NCI-H146 treated with DMSO at 0.1 percent for 48 hours (cell line): Measurements from ENCODE around the gene TRIM37.

Source experiments
- DNase-seq: peaks from one replicate; lab custom pipeline; 2025; ENCODE audit not compliant: unreplicated experiment; lab: John Stamatoyannopoulos, UW

Gene TRIM37

DNA sequence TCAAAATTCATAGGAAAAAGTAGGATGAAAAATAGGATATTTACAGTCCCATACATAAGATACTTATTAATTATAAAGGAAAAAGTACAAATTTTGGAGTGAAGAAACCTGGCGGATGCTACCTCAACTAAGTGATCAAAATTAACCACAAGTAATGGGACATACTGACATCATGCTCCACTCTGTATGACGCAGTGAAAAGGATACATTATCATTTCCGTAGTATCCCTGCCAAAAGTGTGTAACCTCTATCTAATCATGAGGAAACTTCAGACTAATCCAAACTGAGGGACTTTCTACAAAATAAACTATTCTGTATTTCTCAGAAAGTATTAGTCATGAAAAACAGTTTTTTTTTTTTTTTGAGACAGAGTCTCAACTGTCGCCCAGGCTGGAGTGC lies 60.5 kb downstream of the TRIM37 start:
- no peak for DNase-seq

DNA sequence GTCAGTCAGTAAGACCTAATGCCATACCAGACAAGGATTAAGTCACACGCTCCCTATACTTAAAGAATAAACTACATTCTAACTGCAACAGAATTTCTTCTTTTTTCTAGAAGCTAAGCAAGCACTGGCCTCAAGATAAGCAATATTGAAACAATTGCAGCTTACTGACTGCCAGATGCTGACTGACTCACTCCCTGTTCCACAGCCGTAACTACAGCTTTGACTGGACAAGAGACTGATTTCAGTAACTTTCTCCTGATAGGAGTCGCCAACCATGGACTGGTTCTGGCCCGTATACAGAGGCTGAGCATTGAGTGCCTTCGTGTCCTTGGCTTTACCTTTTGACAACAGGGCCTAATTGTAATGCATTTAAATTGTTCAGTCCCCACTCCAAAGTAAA lies 67.9 kb downstream of the TRIM37 start:
- no peak for DNase-seq

DNA sequence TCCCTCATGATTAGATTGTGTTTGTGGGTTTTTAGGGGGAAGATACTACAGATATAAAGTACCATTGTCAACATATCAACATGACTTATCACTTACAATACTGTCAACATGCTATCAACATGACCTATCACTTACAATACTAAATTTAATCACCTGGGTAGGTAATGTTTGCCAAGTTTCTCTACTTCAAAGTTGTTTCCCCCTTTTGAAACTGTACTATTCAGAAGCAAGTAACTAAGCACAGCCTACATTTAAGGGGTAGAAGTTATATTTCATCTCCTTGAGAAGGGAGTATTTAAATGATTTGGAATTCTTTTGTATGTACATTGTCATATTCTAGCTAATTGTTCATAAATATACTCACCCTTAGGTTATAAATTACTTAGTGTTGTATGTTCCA lies 68.7 kb downstream of the TRIM37 start:
- DNase-seq: no peak

DNA sequence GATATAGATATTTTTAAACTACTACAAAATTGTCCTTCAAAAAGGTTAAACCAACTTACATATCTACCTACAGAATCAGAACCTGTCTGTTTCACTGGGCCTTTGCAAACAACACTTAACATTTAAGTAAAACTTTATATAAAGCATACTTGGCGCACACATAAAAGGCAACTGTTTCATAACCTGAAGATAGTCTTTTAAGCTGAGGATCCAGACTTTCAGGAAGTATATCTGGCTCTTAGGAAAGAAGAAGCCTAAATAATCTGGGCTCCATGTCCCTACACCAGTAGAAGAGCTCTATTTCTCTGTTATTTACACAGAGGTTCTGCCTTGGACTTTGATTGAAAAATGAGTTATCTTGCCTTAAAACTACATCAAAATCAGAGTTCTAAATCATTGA lies 75.9 kb downstream of the TRIM37 start:
- DNase-seq: no peak

DNA sequence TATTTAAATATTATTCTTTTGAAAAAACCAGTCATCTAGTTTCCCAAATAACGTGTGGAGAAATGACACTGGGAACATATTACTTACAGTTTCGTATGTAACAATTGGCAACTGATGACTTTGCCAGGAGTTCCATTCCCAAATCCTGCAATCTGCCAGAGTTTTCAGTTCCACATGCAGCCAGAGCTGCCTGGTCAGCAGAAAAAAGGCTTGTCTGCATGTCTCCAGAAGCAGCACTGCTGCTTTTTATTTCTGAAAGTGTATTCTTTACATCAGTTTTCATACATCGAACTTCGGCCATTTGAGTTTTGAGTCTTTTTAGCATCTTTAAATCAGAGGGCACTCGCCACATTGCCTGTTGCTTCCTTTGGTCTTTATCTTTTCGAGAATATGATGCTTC lies 78.4 kb downstream of the TRIM37 start:
- no peak for DNase-seq

DNA sequence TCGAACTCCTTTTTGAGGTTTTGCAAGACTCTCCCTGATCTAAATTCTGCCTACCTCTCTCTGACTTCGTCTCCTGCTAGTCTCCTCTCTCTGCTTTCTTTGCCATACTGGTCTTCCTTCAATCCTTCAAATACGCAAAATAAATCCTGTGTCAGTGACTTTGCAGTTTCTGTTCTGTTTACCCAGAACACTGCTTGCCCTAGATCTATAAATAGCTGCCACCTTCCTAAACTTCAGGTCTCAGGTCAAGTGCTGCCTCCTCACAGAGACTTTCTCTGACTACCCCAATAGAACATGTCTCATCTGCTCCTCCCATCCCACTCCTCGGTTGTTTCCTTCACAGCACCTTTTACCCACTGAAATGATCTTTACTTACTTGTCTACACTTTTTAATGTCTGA lies 78.9 kb downstream of the TRIM37 start:
- DNase-seq: no peak

DNA sequence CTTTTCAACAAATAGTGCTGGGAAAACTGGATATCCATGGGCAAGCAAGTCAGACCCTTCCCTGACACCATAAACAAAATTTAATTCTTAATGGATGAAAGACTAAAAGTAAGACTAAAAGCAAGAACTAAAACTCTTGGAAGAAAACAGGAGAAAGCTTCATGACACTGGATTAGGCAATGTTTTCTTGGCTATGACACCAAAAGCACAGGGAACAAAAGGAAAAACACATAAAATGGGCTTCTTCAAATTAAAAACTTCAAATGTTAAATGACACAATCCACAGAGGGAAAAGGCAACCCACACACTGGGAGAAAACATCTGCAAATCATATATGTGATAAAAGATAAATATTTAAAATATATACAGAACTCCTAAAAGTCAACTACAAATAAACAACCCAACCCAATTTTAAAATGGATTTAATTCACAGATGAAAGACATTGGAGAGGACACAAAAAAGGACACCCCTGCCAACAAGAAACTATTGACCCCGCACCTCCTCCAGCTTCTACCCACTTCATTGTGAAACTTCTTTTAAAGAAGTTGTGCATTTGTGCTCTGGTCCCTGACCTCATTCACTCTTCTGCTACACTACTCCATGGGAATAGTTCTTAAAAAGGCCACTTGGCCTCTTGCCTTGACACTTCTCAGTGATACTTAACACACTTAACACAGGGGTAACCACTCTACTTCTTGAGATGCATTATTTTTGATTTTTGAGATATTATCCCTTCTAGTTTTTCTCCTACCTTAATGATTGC lies 80.3 kb downstream of the TRIM37 start:
- no peak for DNase-seq

DNA sequence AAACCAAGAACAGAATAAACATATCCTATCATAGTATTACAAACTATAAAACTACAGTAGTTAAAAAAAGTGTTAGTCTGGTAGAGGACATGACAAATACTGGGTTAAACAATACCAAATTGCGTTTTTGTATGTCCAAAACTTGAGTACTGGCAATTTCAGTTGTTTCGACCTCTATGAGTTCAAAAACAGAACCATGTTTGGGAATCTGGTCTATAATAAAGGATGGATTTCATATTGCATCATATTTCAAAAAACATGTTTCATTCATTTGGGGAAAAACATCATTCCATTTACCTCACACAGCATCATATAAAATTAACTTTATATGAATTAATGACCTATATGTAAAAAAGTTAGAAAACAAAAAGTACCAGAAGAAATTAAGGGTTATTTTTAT lies 81.8 kb downstream of the TRIM37 start:
- DNase-seq: no peak

DNA sequence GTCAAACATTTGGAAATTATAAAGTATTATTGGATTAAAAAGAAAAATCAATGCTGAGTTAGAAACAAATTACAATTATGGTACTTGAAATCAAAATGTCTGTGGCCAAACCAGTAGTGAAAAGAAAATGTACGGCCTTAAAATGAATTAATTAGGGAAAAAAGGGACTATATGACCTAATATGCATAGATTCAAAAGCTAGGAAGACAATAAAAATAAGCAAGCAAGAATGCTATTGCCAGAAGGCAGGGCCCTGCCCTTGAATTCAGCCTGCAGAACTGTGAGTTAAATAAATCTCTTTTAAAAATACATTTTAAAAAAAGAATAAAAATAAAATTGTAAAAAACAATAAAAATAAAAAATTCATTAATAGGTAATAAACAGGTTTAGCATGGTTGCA lies 88.7 kb downstream of the TRIM37 start:
- no peak for DNase-seq

DNA sequence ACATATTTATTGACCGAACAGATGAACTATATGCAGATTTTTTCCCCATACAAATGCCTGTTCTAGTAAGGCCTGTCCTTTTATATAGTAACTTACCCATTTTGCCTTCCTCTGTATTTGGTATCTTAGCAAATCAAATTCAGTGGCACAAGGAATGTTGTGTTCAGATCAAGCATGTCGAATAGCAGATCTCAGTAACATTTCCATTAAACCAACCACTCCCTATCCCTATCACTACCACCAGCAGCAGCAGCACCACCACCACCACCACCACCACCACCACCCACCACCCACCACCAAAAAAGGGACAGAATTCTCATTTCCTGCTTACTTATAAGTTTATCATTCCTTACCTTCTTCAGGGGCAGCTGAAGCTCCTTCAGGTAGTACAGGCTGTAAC lies 94.7 kb downstream of the TRIM37 start:
- no peak for DNase-seq

DNA sequence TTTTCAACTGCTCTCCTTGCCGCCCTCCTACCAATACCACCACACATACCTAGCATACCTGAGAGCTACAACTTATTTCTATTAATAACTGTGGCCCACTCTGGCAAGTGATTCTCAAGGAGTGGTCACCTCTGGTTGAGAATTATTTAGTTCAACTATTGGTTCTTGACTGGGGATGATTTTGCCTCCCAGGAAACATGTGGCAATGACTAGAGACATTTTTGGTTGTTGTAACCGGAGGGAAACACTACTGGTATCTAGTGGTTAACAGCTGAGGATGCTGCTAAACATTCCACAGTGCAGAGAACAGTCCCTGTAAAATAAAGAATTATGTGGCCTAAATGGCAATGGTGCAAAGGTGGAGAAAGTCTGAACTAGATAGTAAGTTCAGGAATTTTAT lies 96.7 kb downstream of the TRIM37 start:
- DNase-seq: no peak

DNA sequence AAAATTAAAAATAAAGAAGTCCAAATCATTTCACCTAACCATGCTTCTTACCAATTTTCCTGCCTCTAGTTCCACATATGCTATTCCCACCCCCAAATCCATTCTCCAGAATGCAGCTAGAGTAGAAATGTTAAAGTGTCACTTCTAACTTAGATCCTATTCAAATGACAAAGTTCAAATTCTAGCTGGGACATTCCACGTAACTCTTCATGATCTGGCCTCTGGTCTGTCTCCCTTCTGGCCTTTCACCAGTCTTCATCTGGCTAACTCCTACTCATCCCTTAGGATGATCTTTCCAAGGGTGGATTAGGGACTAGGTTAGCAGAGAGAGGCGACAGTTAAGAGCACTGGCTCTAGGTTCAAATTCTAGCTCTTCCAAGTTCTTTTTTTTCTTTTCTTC lies 97.9 kb downstream of the TRIM37 start:
- no peak for DNase-seq

DNA sequence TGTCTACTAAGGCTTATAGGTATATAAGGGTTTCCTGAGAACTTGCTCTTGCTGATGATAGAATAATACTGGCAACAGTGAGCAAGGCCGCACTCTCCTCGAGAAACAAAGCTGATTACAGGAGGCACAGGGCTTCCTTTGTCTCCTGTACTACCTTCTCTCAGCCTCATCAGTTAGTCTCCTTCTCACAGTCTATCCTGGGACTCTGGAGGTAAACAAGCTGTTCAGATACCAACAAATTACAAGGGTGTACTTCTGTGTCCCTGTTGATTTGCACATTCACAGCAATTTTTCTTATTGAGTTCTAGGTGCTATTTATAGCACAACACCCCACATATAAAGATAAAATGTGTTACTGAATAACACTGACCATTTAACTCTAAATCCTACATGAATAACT lies 98.7 kb downstream of the TRIM37 start:
- no peak for DNase-seq

DNA sequence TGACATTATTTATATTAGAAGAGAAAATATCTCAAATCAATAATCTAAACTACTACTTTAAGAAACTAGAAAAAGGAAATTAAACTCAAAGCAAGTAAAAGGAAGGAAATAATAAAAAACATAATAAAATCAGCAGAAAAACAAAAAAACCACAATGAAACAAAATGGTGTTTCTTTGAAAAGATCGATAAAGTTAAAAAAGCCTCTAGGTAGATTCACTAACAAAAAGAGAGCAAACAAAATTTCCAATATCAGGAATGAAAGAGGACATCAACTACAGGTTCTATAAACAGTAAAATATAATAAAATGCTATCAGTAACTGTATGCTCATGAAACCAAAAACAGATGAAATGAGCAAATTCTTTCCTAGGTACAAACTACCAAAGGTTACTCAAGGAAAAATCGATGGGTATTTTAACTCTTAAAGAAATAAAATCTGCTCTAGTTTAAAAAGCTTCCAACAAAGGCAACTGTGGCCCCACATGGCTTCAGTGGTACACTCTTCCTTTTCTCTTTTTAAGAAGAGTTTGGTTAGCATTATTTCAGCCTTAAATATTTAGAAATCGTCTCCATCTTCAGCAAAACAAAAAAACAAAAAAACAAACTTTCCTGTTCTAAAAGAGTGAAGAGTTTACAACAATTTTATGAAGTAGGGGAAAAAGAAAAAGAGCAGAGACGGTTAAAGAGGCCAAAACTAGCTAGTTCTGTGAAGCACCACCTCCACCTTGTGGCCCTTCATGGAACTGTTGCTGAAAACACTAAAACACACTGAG lies 102.2 kb downstream of the TRIM37 start:
- peak; percentile 14 for DNase-seq

DNA sequence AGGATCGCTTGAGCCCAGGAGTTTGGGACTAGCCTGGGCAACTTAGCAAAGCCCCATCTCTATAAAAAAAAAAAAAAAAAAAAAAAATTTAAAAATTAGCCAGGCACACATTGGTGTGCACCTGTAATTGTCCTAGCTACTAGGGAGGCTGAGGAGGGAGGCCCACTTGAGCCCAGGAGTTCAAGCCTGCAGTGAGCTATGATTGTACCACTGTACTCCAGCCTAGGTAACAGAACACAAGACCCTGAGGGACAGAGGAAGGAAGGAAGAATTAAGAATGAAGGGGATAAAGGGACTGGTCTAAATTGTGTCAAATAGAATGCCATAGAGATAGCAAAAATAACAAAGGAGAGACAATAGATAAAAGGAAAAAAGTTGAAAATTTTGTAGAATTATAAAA lies 102.8 kb downstream of the TRIM37 start:
- no peak for DNase-seq

DNA sequence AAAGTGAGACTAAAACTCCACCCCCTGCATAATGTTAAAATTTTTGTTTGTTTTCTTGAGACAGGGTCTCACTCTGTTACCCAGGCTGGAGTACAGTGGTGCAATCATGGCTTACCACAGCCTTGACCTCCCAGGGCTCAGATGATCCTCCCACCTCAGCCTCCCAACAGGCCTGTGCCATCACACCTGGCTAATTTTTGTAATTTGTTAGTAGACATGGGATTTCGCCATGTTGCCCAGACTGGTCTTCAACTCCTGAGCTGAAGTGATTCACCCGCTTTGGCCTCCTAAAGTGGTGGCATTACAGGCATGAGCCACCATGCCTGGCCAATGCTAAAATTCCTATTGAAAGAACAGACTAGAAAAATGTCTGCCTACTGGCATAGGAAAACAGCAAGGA lies 103.8 kb downstream of the TRIM37 start:
- DNase-seq: no peak

DNA sequence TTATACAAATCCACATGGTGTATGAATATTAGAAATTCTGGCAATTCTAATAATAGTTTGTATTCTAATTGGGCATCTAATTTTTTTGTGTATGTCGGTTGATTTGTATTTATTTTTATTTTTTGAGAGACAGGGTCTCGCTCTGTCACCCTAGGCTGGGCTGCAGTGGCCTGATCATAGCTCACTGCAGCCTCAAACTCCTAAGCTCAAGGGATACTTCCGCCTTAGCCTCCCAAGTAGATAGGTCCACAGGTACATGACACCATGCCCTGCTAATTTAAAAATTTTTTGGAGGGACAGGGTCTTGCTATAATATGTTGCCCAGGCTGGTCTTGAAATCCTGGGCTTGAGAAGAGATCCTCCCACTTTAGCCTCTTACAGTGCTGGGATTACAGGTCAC lies 104.6 kb downstream of the TRIM37 start:
- no peak for DNase-seq

DNA sequence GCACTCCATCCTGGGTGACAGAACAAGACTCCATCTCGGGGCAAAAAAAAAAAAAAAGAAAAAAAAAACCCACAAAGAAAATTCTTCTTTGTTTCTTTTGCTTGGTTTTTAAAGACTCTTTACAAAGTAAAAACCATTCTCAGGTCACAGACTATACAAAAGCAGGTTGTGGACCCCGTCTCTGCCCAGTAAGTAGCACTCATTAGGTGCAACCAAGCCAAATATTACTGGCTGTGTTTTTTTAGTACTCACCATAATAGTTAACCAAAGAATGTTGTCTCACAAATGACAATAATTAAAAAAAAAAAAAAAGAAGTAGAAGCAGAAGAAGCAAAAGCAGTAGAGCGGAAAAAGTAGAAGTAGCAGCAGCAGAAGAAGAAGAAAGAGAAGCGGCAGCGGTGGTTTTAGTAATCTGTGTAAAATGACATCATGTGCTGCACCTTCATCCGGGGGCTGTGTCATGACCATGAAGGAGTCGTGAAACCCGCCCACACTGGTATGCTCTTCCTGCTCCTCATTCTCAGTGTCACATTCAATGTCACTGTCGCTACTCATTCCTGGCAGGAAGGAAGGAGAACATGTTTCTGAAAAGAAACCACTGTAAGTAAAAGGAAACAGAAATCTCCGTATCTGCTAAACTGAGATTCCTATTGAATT lies 105.4 kb downstream of the TRIM37 start:
- no peak for DNase-seq

DNA sequence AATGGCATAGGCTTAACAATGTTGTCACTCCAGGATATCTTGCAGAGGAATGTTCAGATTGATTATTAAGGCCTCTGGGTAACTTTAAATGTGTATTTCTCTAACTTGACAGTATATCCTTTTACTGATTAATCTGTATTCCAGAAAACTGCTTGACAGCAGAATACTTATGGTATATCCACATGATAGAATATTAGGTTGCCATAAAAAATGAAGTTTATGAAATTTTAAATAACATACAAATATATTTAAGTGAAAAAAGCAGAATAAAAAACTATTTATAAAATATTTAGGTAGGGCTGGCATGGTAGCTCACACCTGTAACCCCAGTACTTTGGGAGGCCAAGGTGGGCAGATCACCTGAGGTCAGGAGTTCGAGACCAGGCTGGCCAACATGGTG lies 106.7 kb downstream of the TRIM37 start:
- DNase-seq: no peak

DNA sequence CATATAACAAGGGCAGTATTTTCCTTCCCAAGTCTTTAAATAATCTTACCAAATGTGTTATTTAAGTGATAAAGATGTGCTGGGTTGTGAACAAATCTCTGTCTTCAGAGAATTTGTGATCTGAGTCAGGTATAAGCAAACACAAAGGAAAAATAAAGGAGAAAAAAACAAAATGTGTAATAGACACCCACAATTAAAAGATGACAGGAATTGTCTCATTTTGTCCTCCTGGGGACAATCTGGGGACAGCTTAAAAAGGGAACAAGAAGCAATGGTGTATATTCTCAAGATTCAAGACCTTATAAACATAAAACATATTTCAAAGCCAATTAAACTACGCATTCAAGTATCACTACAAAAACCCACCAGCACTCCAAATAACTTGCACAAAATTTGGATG lies 107.2 kb downstream of the TRIM37 start:
- no peak for DNase-seq

DNA sequence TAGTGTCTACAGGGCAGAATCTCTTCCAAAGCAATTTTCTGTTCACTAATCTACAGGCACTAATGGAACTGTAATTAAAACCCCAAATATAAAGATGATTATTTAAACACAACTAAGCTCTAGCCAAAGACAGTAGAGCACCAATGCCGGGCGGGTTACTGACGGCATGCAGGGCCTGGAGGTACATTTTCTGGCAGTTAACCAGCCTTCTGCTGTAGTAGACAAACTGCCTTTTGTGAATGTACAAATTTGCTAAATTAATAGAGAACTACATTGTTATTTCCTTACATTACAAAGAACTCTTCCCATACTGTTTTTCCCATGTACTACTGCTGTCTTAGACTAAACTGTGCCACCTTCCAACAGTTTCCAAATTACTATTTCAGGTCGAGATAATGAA lies 107.8 kb downstream of the TRIM37 start:
- no peak for DNase-seq
